Measurements from ENCODE around the gene COX20. TPM values are rescaled to one million over a fixed set of nuclear protein-coding genes. Genes with fewer than 3 reads are reported as not detected.

The COX20 gene
- total RNA-seq, 1 experiment from 2014 or later = 50.0 TPM

DNA sequence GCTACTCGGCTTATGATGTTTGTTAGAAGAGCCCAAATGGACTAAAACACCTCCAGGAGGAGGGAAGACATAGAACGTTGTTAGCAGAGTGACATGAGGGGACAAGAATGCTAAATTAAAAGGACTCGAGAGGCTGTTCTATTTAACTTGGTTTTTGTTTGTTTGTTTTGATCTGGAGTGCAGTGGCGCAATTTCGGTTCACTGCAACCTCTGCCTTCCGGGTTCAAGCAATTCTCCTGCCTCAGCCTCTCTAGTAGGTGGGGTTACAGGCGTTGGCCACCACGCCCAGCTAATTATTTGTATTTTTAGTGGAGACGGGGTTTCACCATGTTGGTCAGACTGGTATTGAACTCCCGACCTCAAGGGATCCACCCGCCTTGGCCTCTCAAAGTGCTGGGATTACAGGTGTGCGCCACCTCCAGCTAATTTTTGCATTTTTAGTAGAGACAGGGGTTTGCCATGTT, 33.9 kb downstream of the COX20 start:
- DNase-seq (no peak), ATAC-seq (no peak)
- peaks cover 6% of the 10 kb centered on the region for H3K4me1 ChIP-seq (ENCODE audit: insufficient read depth, low read length)
- no peak overlapping the region for H3K27ac ChIP-seq (ENCODE audit: low read length)
- BruUV-seq (replicated peaks) = no TSS peak
- no peak overlapping the region for H3K4me2 ChIP-seq (ENCODE audit: low read length)
- H3F3A ChIP-seq (ENCODE audit: low read length, unreplicated experiment) = no peaks in the 10 kb centered on the region
- TF ChIP-seq EZH2 (IDR thresholded peaks at IDR 0.05; ENCODE audit: low read length, unreplicated experiment) (no peak), EZH2phosphoT487 (IDR thresholded peaks at IDR 0.05; ENCODE audit: borderline replicate concordance, low read length) (no peak)
- TF ChIP-seq, protein P1, sequence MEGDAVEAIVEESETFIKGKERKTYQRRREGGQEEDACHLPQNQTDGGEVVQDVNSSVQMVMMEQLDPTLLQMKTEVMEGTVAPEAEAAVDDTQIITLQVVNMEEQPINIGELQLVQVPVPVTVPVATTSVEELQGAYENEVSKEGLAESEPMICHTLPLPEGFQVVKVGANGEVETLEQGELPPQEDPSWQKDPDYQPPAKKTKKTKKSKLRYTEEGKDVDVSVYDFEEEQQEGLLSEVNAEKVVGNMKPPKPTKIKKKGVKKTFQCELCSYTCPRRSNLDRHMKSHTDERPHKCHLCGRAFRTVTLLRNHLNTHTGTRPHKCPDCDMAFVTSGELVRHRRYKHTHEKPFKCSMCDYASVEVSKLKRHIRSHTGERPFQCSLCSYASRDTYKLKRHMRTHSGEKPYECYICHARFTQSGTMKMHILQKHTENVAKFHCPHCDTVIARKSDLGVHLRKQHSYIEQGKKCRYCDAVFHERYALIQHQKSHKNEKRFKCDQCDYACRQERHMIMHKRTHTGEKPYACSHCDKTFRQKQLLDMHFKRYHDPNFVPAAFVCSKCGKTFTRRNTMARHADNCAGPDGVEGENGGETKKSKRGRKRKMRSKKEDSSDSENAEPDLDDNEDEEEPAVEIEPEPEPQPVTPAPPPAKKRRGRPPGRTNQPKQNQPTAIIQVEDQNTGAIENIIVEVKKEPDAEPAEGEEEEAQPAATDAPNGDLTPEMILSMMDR (conservative IDR thresholded peaks at IDR 0.05; ENCODE audit: low read depth, low read length) = no peak
- no peaks in the 10 kb centered on the region for H3K9me2 ChIP-seq (replicated peaks; ENCODE audit: low read length)
- H3K4me3 ChIP-seq (ENCODE audit: low read length) = no peak overlapping the region
- 0 out of 2 replicates have a peak, but pooled peaks cover 7% of the 10 kb centered on the region for H3K79me2 ChIP-seq (ENCODE audit: low read length)
- no peaks in the 10 kb centered on the region for H3K36me3 ChIP-seq (ENCODE audit: low read depth, low read length)
- H3K27me3 ChIP-seq (ENCODE audit: low read length) = no peaks in the 10 kb centered on the region
- ChIA-PET CTCF (no interaction called here), POLR2A (ENCODE audit: unreplicated experiment) (no interaction called here)
- no peak overlapping the region for H2AFZ ChIP-seq (ENCODE audit: low read length)
- no peaks in the 10 kb centered on the region for H4K20me1 ChIP-seq (ENCODE audit: low read length)
- no peak overlapping the region for H3K9ac ChIP-seq (ENCODE audit: low read length)
- no peaks in the 10 kb centered on the region for H3K9me3 ChIP-seq (ENCODE audit: low read length)
- intact Hi-C loops (cut with micrococcal nuclease) = no loop called here

DNA sequence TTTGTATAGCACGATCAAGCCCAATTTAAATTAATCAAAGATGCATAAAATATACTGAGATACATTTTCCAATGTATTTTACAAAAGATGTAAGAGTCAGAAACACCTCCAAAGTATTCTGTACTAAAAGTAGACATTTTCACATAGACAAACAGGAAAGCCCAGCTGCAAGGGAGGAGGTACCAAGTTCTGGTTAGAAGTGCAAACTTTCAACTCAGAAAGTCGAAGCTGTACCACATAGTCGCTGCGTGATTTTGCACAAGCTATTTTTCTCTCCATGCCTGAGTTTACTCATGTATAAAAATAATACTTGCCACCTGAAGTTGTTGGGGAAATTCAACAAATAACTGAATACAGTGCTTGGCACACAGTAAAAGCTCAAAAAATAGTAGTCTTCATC, 34.5 kb downstream of the COX20 start:
- Histone ChIP-seq H3K4me2 (ENCODE audit: low read length) (no peak overlapping the region), H3K4me3 (ENCODE audit: low read length) (no peak overlapping the region), H3K27ac (ENCODE audit: low read length) (no peak overlapping the region), H3K27me3 (ENCODE audit: low read length) (no peaks in the 10 kb centered on the region), H3K9me3 (ENCODE audit: low read length) (no peaks in the 10 kb centered on the region), H3K9ac (ENCODE audit: low read length) (no peak overlapping the region), H3K9me2 (replicated peaks; ENCODE audit: low read length) (no peaks in the 10 kb centered on the region), H3K79me2 (ENCODE audit: low read length) (0 out of 2 replicates have a peak, but pooled peaks cover 3% of the 10 kb centered on the region), H3K36me3 (ENCODE audit: low read depth, low read length) (no peaks in the 10 kb centered on the region), H3F3A (ENCODE audit: low read length, unreplicated experiment) (no peaks in the 10 kb centered on the region), H3K4me1 (ENCODE audit: insufficient read depth, low read length) (peaks cover 3% of the 10 kb centered on the region), H4K20me1 (ENCODE audit: low read length) (no peaks in the 10 kb centered on the region), H2AFZ (ENCODE audit: low read length) (no peak overlapping the region)
- BruUV-seq (replicated peaks) = no TSS peak
- CTCF ChIA-PET = no interaction called here
- POLR2A ChIA-PET (ENCODE audit: unreplicated experiment) = interaction anchor here (0.6 kb wide), 2 partner anchors 49 to 99 kb away, joined by 4 to 8 read pairs; no protein-coding TSS in a partner anchor
- DNase-seq (no peak), ATAC-seq (no peak)
- TF ChIP-seq EZH2phosphoT487 (IDR thresholded peaks at IDR 0.05; ENCODE audit: borderline replicate concordance, low read length) (no peak), EZH2 (IDR thresholded peaks at IDR 0.05; ENCODE audit: low read length, unreplicated experiment) (no peak)
- TF ChIP-seq, protein P1 (conservative IDR thresholded peaks at IDR 0.05; ENCODE audit: low read depth, low read length) = no peak
- intact Hi-C loops (cut with micrococcal nuclease) = no loop called here

DNA sequence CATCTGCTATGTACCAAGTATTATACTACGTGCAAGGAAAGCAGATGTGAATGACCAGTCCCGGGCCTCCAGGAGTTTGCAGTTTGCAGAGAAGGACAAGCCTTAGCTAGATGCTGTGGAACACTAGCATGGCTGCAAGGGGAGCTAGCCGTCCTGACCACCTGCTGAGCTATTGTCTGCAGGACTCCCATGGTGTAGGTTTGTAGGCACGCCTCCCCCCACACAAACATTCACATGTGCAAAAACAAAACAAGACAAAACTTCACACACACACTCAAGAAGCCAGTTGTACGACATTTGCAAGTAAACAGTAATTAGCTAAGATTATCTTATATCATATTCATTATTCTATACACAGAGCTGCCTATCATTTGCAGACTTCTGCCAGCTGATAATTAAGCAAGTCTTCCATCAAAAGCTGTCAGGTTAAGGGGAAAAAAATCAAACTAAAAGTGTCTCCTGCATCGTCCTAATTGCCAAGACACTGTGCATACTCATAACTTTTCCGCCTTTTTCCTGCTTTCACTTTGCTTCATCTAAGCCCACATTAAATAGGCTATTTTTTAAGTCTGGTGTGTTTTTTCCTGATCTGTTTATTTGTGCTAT, 39.6 kb downstream of the COX20 start:
- TF ChIP-seq EZH2 (IDR thresholded peaks at IDR 0.05; ENCODE audit: low read length, unreplicated experiment) (no peak), EZH2phosphoT487 (IDR thresholded peaks at IDR 0.05; ENCODE audit: borderline replicate concordance, low read length) (no peak)
- TF ChIP-seq, protein P1 (conservative IDR thresholded peaks at IDR 0.05; ENCODE audit: low read depth, low read length) = no peak
- no TSS peak for BruUV-seq (replicated peaks)
- H3K27me3 ChIP-seq (ENCODE audit: low read length) = no peaks in the 10 kb centered on the region
- no peaks in the 10 kb centered on the region for H3F3A ChIP-seq (ENCODE audit: low read length, unreplicated experiment)
- H2AFZ ChIP-seq (ENCODE audit: low read length) = no peak overlapping the region
- H3K9me3 ChIP-seq (ENCODE audit: low read length) = no peaks in the 10 kb centered on the region
- H3K36me3 ChIP-seq (ENCODE audit: low read depth, low read length) = no peaks in the 10 kb centered on the region
- peaks cover 7% of the 10 kb centered on the region; the same call in 1 of the 2 replicates for H3K4me1 ChIP-seq (ENCODE audit: insufficient read depth, low read length)
- H3K79me2 ChIP-seq (ENCODE audit: low read length) = no peaks in the 10 kb centered on the region
- ChIA-PET CTCF (no interaction called here), POLR2A (ENCODE audit: unreplicated experiment) (no interaction called here)
- no peaks in the 10 kb centered on the region for H4K20me1 ChIP-seq (ENCODE audit: low read length)
- no peak overlapping the region for H3K9ac ChIP-seq (ENCODE audit: low read length)
- no peak overlapping the region for H3K4me3 ChIP-seq (ENCODE audit: low read length)
- DNase-seq = no peak
- H3K27ac ChIP-seq (ENCODE audit: low read length) = no peak overlapping the region
- ATAC-seq = no peak
- intact Hi-C loops (cut with micrococcal nuclease) = no loop called here
- no peak overlapping the region for H3K4me2 ChIP-seq (ENCODE audit: low read length)
- no peaks in the 10 kb centered on the region for H3K9me2 ChIP-seq (replicated peaks; ENCODE audit: low read length)

Measured in PC-3 (cell line).